Mucosa of rectum (tissue), 2 donors: ENCODE results near the gene PHF21B.

Source experiments
- H3K27ac ChIP-seq, 2 donors: one replicate each; pipeline ENCODE4 v1.7.0; 2013; ENCODE audit warnings: inconsistent platforms in 2 of 2, low read depth in 2 of 2, low read length in 2 of 2
- H3K27me3 ChIP-seq, 2 donors: one replicate each; pipeline ENCODE4 v1.7.0; 2013; ENCODE audit warnings: low read length in 2 of 2; ENCODE audit not compliant: control insufficient read depth in 2 of 2, insufficient read depth in 2 of 2
- H3K36me3 ChIP-seq, 2 donors: one replicate each; pipeline ENCODE4 v1.7.0; 2013; ENCODE audit warnings: low read length in 2 of 2; ENCODE audit not compliant: control insufficient read depth in 2 of 2, insufficient read depth in 2 of 2
- H3K4me1 ChIP-seq, 2 donors: one replicate each; pipeline ENCODE4 v1.7.0; 2013; ENCODE audit warnings: low read length in 2 of 2, mild to moderate bottlenecking in 1 of 2; ENCODE audit not compliant: control insufficient read depth in 2 of 2, insufficient read depth in 2 of 2
- H3K4me3 ChIP-seq, 2 donors: one replicate each; pipeline ENCODE4 v1.7.0; 2013; ENCODE audit warnings: low read length in 2 of 2
- H3K9ac ChIP-seq, 2 donors: one replicate each; pipeline ENCODE4 v1.7.0; 2013; ENCODE audit warnings: low read length in 2 of 2, low read depth in 1 of 2, mild to moderate bottlenecking in 1 of 2
- H3K9me3 ChIP-seq, 2 donors: one replicate each; pipeline ENCODE4 v1.7.0; 2013; ENCODE audit warnings: low read length in 2 of 2; ENCODE audit not compliant: control insufficient read depth in 2 of 2
- donor health status: healthy.
- donor health status: Normal muscosa, but diverticular disease.

PHF21B gene

GRCh38 chr22:44931077-44931540 is 78.7 kb downstream of the PHF21B start:
- Histone ChIP-seq H3K27me3 (peaks cover 0 to 2% of the 10 kb centered on the region in 2 donors), H3K4me3 (no peak overlapping the region), H3K9me3 (no peaks in the 10 kb centered on the region), H3K36me3 (no peaks in the 10 kb centered on the region), H3K9ac (no peak overlapping the region), H3K27ac (no peak overlapping the region), H3K4me1 (no peaks in the 10 kb centered on the region)

GRCh38 chr22:44930711-44931035 is 79.1 kb downstream of the PHF21B start:
- Histone ChIP-seq H3K4me1 (no peaks in the 10 kb centered on the region), H3K36me3 (no peaks in the 10 kb centered on the region), H3K27ac (no peak overlapping the region), H3K4me3 (no peak overlapping the region), H3K27me3 (peaks cover 0 to 2% of the 10 kb centered on the region in 2 donors), H3K9ac (no peak overlapping the region), H3K9me3 (no peaks in the 10 kb centered on the region)

GRCh38 chr22:44930016-44930710 is 79.6 kb downstream of the PHF21B start:
- H3K9me3 ChIP-seq, result no peaks in the 10 kb centered on the region
- H3K36me3 ChIP-seq, result no peaks in the 10 kb centered on the region
- no peaks in the 10 kb centered on the region for H3K4me1 ChIP-seq
- H3K4me3 ChIP-seq, result no peak overlapping the region
- H3K27ac ChIP-seq, result no peak overlapping the region
- no peak overlapping the region for H3K9ac ChIP-seq
- peaks cover 0 to 2% of the 10 kb centered on the region in 2 donors for H3K27me3 ChIP-seq

- Histone ChIP-seq H3K36me3 (no peaks in the 10 kb centered on the region), H3K27ac (no peak overlapping the region), H3K4me1 (no peaks in the 10 kb centered on the region), H3K9me3 (no peaks in the 10 kb centered on the region), H3K9ac (no peak overlapping the region), H3K27me3 (peaks cover 0 to 2% of the 10 kb centered on the region in 2 donors), H3K4me3 (no peak overlapping the region)
Observed at GRCh38 chr22:44929359-44930015, 80.3 kb downstream of the PHF21B start.

- peaks cover 0 to 2% of the 10 kb centered on the region in 2 donors for H3K27me3 ChIP-seq
- peaks cover 0 to 2% of the 10 kb centered on the region in 2 donors for H3K9me3 ChIP-seq
- H3K4me1 ChIP-seq, result no peaks in the 10 kb centered on the region
- H3K36me3 ChIP-seq, result no peaks in the 10 kb centered on the region
- no peak overlapping the region for H3K27ac ChIP-seq
- no peak overlapping the region for H3K9ac ChIP-seq
- no peak overlapping the region for H3K4me3 ChIP-seq
Observed at GRCh38 chr22:44928711-44929358, 81.0 kb downstream of the PHF21B start.

- H3K9ac ChIP-seq, result no peak overlapping the region
- peaks cover 0 to 2% of the 10 kb centered on the region in 2 donors for H3K27me3 ChIP-seq
- H3K9me3 ChIP-seq, result peaks cover 0 to 2% of the 10 kb centered on the region in 2 donors
- H3K36me3 ChIP-seq, result no peaks in the 10 kb centered on the region
- H3K27ac ChIP-seq, result no peak overlapping the region
- no peaks in the 10 kb centered on the region for H3K4me1 ChIP-seq
- H3K4me3 ChIP-seq, result no peak overlapping the region
Observed at GRCh38 chr22:44928136-44928463, 81.7 kb downstream of the PHF21B start.

GRCh38 chr22:44927463-44928135 is 82.2 kb downstream of the PHF21B start:
- H3K9me3 ChIP-seq, result peaks cover 0 to 2% of the 10 kb centered on the region in 2 donors
- no peak overlapping the region for H3K9ac ChIP-seq
- H3K36me3 ChIP-seq, result no peaks in the 10 kb centered on the region
- no peak overlapping the region for H3K4me3 ChIP-seq
- peaks cover 0 to 2% of the 10 kb centered on the region in 2 donors for H3K27me3 ChIP-seq
- H3K4me1 ChIP-seq, result no peaks in the 10 kb centered on the region
- no peak overlapping the region for H3K27ac ChIP-seq

- Histone ChIP-seq H3K36me3 (no peaks in the 10 kb centered on the region), H3K9me3 (peaks cover 0 to 2% of the 10 kb centered on the region in 2 donors), H3K4me3 (no peak overlapping the region), H3K9ac (no peak overlapping the region), H3K27ac (no peak overlapping the region), H3K27me3 (peaks cover 0 to 2% of the 10 kb centered on the region in 2 donors), H3K4me1 (no peaks in the 10 kb centered on the region)
Observed at GRCh38 chr22:44926491-44927415, 83.1 kb downstream of the PHF21B start.

GRCh38 chr22:44926124-44926475 is 83.7 kb downstream of the PHF21B start:
- Histone ChIP-seq H3K4me3 (no peak overlapping the region), H3K27me3 (peaks cover 0 to 2% of the 10 kb centered on the region in 2 donors), H3K9ac (no peak overlapping the region), H3K36me3 (no peaks in the 10 kb centered on the region), H3K9me3 (peaks cover 0 to 2% of the 10 kb centered on the region in 2 donors), H3K4me1 (no peaks in the 10 kb centered on the region), H3K27ac (no peak overlapping the region)
